GM18867 (cell line): Measurements from ENCODE around the gene MTARC2.

Experiments used
- ATAC-seq: cut with Tn5 transposase; IDR thresholded peaks from one replicate; pipeline ENCODE4 v1.9.1; 2021; ENCODE audit warnings: mild to moderate bottlenecking, moderate library complexity; ENCODE audit not compliant: unreplicated experiment

MTARC2 gene

DNA sequence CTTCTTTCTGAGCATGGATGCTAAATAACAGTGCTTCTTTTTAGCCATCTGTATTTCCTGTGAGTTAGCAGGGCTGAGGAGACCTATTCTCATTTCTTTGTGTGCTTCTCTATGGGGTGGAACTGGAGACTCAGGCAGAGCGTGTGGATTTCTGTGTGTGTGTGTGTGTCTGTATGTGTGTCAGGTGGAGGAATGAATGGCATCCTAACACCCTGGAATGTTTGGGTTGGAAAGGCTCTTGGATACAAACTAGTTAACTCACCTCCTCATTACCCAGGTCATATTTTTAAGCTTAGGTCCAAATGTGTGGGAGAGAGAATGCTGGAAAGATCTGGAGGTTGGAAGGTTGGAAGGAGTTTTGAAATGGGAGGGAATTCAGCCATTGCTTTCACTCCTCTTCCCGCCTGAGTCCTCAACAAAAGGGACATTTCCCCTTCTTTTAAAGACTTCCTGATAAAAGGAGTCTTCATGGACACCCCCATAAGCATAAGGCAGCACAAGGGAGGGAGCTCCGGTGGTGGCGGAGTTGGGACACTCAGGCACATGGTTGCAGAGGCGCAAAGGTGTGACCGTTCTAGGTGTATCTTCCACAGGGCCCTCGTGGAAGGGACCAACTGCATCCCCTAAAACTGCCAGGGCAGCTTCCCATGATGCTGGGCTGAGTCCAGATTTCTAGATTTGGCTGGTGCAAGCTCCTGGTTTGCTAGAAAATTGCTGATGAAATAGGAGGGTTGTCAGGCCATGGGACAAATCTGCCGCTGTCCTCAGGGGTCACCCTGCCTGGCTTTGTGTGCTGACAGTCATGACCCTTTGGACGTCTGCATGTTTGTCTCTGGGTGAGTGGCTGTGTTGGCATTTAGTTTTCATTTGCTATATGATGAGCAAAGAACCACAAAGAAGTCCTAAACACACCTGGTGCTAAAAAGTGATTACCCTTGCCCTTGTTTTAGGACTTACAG is 76.2 kb downstream of the MTARC2 start:
- ATAC-seq = no peak

GRCh38 chr1:220825819-220826551 is 77.9 kb downstream of the MTARC2 start:
- no peak for ATAC-seq

DNA sequence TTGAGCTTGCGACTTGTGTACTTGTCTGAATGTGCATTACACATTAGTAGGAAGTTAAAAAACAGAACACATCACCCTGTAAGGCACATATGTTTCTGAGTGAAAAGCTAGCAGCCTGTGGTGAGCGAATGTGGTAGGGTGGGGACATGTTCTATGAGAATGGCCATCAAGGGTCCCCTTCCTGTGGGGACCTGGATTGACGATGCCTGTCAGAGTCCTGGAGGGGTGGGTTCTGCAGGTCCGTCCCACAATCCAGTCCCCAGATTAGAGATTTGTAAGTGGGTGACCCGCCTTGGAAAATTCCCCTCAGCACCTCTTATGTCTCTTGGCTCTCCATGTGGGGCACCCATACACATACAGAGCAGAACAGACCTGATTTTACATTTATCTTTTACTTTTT is 78.6 kb downstream of the MTARC2 start:
- no peak for ATAC-seq

DNA sequence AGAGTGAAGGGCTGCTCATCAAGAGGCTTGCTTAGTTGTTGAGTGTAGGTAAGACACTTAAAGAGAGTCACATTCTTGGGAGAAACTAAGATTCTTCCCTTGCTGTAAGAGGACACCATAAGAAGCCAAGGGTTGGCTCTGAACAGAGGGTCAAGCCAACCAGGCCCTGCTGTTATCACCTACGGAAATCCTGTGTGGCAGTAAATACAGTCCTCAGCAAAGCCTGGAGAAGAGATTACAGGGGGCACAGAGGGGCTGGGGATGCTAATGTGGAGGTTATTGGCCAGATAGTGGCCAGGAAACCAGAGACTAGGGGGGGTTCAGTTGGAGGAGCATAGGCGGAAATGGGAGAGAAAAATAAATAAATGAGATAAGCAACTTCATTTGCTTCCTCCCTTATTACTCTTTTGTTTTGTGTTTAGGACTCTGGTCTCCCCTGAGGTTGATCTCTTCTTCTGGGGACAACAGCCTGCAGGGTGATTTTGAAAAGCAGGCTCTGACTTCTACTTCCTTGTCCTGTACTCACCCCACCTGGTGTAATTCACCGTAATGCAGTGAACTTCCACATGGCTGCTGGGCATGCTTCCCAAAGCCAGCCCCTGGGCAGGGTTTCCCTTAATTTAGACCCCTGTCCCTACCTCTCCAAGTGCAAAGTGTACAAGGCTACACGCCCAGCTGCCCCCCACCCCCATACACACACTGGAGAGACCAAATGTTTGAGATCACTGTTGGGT is 79.5 kb downstream of the MTARC2 start:
- ATAC-seq = no peak

GRCh38 chr1:220828179-220828490 is 80.0 kb downstream of the MTARC2 start:
- no peak for ATAC-seq

GRCh38 chr1:220828950-220829586 is 80.9 kb downstream of the MTARC2 start:
- ATAC-seq = no peak

DNA sequence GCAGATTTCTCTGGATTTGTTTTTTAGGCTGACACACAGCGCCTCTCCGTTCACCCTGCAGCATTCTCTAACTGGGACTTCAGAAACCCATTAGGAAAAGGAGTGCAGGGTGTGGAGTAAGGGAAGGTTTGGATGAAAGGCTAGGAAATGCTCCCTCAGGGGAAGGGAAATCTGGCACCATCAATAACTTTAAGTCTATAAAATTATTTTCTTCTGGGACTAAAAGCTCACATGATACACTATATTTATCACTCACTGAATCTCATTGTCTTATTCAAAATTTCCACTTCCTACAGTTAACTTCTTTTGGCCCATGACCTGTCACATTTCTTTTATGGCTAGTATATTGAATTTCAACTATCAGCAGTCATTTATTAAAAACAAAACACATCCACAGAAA is 85.3 kb downstream of the MTARC2 start:
- no peak for ATAC-seq
